OCI-LY3 (cell line): ENCODE measurements around the gene ACMSD.

Experiments
- EZH2phosphoT487 ChIP-seq: fragments of 200-600 bp; shearing (Covaris generic); IDR thresholded peaks from 2 replicates; pipeline ENCODE4 v1.6.1; 2018; ENCODE audit warnings: antibody characterized with exemption, mixed run types, low read depth
- TF ChIP-seq, protein P1 (sequence below): fragments of 200-600, 300-600 bp; sonication (generic); IDR thresholded peaks from 2 replicates; pipeline ENCODE4 v1.5.1; 2014; ENCODE audit warnings: antibody characterized with exemption, low read length, low read depth

GRCh38 chr2:134861173-134861572, 22.8 kb downstream of the ACMSD start:
- TF ChIP-seq, protein P1, sequence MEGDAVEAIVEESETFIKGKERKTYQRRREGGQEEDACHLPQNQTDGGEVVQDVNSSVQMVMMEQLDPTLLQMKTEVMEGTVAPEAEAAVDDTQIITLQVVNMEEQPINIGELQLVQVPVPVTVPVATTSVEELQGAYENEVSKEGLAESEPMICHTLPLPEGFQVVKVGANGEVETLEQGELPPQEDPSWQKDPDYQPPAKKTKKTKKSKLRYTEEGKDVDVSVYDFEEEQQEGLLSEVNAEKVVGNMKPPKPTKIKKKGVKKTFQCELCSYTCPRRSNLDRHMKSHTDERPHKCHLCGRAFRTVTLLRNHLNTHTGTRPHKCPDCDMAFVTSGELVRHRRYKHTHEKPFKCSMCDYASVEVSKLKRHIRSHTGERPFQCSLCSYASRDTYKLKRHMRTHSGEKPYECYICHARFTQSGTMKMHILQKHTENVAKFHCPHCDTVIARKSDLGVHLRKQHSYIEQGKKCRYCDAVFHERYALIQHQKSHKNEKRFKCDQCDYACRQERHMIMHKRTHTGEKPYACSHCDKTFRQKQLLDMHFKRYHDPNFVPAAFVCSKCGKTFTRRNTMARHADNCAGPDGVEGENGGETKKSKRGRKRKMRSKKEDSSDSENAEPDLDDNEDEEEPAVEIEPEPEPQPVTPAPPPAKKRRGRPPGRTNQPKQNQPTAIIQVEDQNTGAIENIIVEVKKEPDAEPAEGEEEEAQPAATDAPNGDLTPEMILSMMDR = no peak
- no peak for TF ChIP-seq EZH2phosphoT487
